ENCODE results near the gene THSD7B. TPM values are rescaled to one million over a fixed set of nuclear protein-coding genes. Genes with fewer than 3 reads are reported as not detected.

THSD7B gene
- total and polyA plus RNA-seq, 10 of the 15 experiments (the other 5 are each of a cell fraction or from before 2014, with no cell fraction given), result 0.03 to 0.56 (median 0.28) TPM

GRCh38 chr2:137437386-137437785 is 672.0 kb downstream of the THSD7B start:
- Histone ChIP-seq H3K79me2 (ENCODE audit: control insufficient read depth, insufficient read depth, low read length) (no peaks in the 10 kb centered on the region), H3K9ac (ENCODE audit: control insufficient read depth, insufficient read depth, low read length) (no peak overlapping the region), H3K4me3 (no peak overlapping the region), H2AFZ (ENCODE audit: control insufficient read depth, low read depth, low read length) (no peak overlapping the region), H4K20me1 (ENCODE audit: control insufficient read depth, insufficient read depth) (no peaks in the 10 kb centered on the region), H3K4me2 (ENCODE audit: control insufficient read depth, insufficient read depth) (no peak overlapping the region), H3K36me3 (ENCODE audit: control insufficient read depth in 2 of 2, insufficient read depth in 2 of 2, low read length in 1 of 2) (no peaks in the 10 kb centered on the region), H3K9me3 (replicated peaks; ENCODE audit: control insufficient read depth, insufficient read depth, low read length) (no peaks in the 10 kb centered on the region), H3K27me3 (replicated peaks in 1 of 2; ENCODE audit: control insufficient read depth in 2 of 2, insufficient read depth in 2 of 2, low read length in 1 of 2) (no peaks in the 10 kb centered on the region), H3K4me1 (ENCODE audit: control insufficient read depth, insufficient read depth, low read length) (no peaks in the 10 kb centered on the region), H3K27ac (ENCODE audit: control insufficient read depth, insufficient read depth) (no peak overlapping the region)
- BruUV-seq (replicated peaks), result no TSS peak
- ChIA-PET POLR2A (interaction anchor here (0.5 kb wide), 1 partner anchor 1151 kb away, joined by 17 read pairs; no protein-coding TSS in a partner anchor), SMC1A (ENCODE audit: uncharacterized antibody, unreplicated experiment) (no interaction called here), RAD21 (ENCODE audit: unreplicated experiment) (no interaction called here), CTCF (no interaction called here)
- intact Hi-C loops (cut with micrococcal nuclease; ENCODE audit: unreplicated experiment) (no loop called here), in situ Hi-C loops (cut with MboI) (no loop called here)
- DNase-seq (ENCODE audit: low read depth, low spot score) (no peak), ATAC-seq (no peak), FAIRE-seq (no peak)
- TF ChIP-seq BCL3 (IDR thresholded peaks at IDR 0.05; ENCODE audit: borderline replicate concordance, insufficient read depth, low read depth, low read length, poor library complexity, severe bottlenecking) (no peak), KAT2A (conservative IDR thresholded peaks at IDR 0.05; ENCODE audit: control insufficient read depth, low read depth, low read length) (no peak), SMAD1 (IDR thresholded peaks at IDR 0.05; ENCODE audit: low read depth, partially characterized antibody) (no peak), SPI1 (IDR thresholded peaks at IDR 0.05; ENCODE audit: borderline replicate concordance, insufficient read depth, low read depth, low read length) (no peak), RAD51 (IDR thresholded peaks at IDR 0.05) (no peak), NKRF (conservative IDR thresholded peaks at IDR 0.05) (no peak), CHD2 (IDR thresholded peaks at IDR 0.05; ENCODE audit: borderline replicate concordance, low read depth, low read length) (no peak), ATF7 (IDR thresholded peaks at IDR 0.05; ENCODE audit: low read depth) (no peak)
- WGBS (ENCODE audit: insufficient coverage, insufficient replicate concordance, low lambda C conversion rate, missing lambda C conversion rate), result 42% methylated on average over 2 of the region's 2 CpGs
